Colonic mucosa (tissue), 4 donors: ENCODE data around the gene TTC22. TPM values are rescaled to one million over a fixed set of nuclear protein-coding genes. Genes with fewer than 3 reads are reported as not detected.

Experiments
- DNase-seq: peaks from one replicate; pipeline ENCODE4 v3.0.0-alpha.2; 2020
- H3K27ac ChIP-seq: fragments of 200-600 bp; one replicate; pipeline ENCODE4 v1.8.0; 2021
- H3K27me3 ChIP-seq: fragments of 200-600 bp; one replicate; pipeline ENCODE4 v1.8.0; 2021
- H3K36me3 ChIP-seq: fragments of 200-600 bp; one replicate; pipeline ENCODE4 v1.8.0; 2021
- H3K4me1 ChIP-seq: fragments of 200-600 bp; one replicate; pipeline ENCODE4 v1.8.0; 2021; ENCODE audit warnings: mild to moderate bottlenecking
- H3K4me3 ChIP-seq: fragments of 200-600 bp; one replicate; pipeline ENCODE4 v1.8.0; 2021
- H3K9ac ChIP-seq, 2 donors: one replicate each; pipeline ENCODE4 v1.7.0; 2013; ENCODE audit warnings: control low read depth in 2 of 2, low read depth in 2 of 2, low read length in 2 of 2
- H3K9me3 ChIP-seq: fragments of 200-600 bp; one replicate; pipeline ENCODE4 v1.8.0; 2021
- CTCF ChIP-seq: fragments of 200-600 bp; IDR thresholded peaks from one replicate; pipeline ENCODE4 v1.8.0; 2022; ENCODE audit warnings: antibody characterized with exemption, mild to moderate bottlenecking
- intact Hi-C: fragments of 100-400 bp; cut with DNase I; formaldehyde crosslinking; loops from one replicate; pipeline ENCODE4 v1.14.1; 2022
- total RNA-seq, 2 donors: library from RNA; stranded (reverse); fragmentation: NEBNext Ultra II Directional in 1 of 2; extraction: Animal tissue kit (Norgen Biotek cat#: 25700) in 1 of 2; gene quantifications; one replicate each; pipeline ENCODE4 v1.2.1, GENCODE V29; 2021
- donor health status: healthy.
- donor health status: DM: no; HTN: no; CAD: no.
- donor health status: DM: no; HTN: no; CAD: no.

The TTC22 gene
- total RNA-seq, 2 donors from 2014 or later = 52.4 to 80.6 TPM

GRCh38 chr1:54745274-54745673 is 55.8 kb downstream of the TTC22 start:
- H3K4me3 ChIP-seq = no peak overlapping the region
- H3K27ac ChIP-seq = no peak overlapping the region
- no peaks in the 10 kb centered on the region for H3K36me3 ChIP-seq
- DNase-seq = no peak
- intact Hi-C loops = no loop called here
- no peaks in the 10 kb centered on the region for H3K9me3 ChIP-seq
- TF ChIP-seq CTCF = no peak
- no peak overlapping the region for H3K9ac ChIP-seq
- no peaks in the 10 kb centered on the region for H3K27me3 ChIP-seq
- H3K4me1 ChIP-seq = no peaks in the 10 kb centered on the region

- Histone ChIP-seq H3K27me3 (no peaks in the 10 kb centered on the region), H3K9ac (no peak overlapping the region), H3K27ac (no peak overlapping the region), H3K4me1 (no peaks in the 10 kb centered on the region), H3K4me3 (no peak overlapping the region), H3K36me3 (no peaks in the 10 kb centered on the region), H3K9me3 (no peaks in the 10 kb centered on the region)
- DNase-seq = no peak
- TF ChIP-seq CTCF = no peak
- intact Hi-C loops = no loop called here
Observed at GRCh38 chr1:54744696-54745095, 56.4 kb downstream of the TTC22 start.

- TF ChIP-seq CTCF = no peak
- H3K4me1 ChIP-seq = no peaks in the 10 kb centered on the region
- no peak overlapping the region for H3K27ac ChIP-seq
- no peaks in the 10 kb centered on the region for H3K36me3 ChIP-seq
- DNase-seq = no peak
- no peak overlapping the region for H3K4me3 ChIP-seq
- H3K27me3 ChIP-seq = no peaks in the 10 kb centered on the region
- intact Hi-C loops = no loop called here
- no peaks in the 10 kb centered on the region for H3K9me3 ChIP-seq
- no peak overlapping the region for H3K9ac ChIP-seq
Observed at GRCh38 chr1:54743416-54744226, 57.5 kb downstream of the TTC22 start.

GRCh38 chr1:54742282-54742681 is 58.8 kb downstream of the TTC22 start:
- no peak for TF ChIP-seq CTCF
- Histone ChIP-seq H3K4me3 (no peak overlapping the region), H3K27ac (no peak overlapping the region), H3K9ac (no peak overlapping the region), H3K9me3 (no peaks in the 10 kb centered on the region), H3K36me3 (no peaks in the 10 kb centered on the region), H3K27me3 (no peaks in the 10 kb centered on the region), H3K4me1 (no peaks in the 10 kb centered on the region)
- intact Hi-C loops = no loop called here
- DNase-seq = no peak

GRCh38 chr1:54741531-54741930 is 59.6 kb downstream of the TTC22 start:
- no peaks in the 10 kb centered on the region for H3K36me3 ChIP-seq
- H3K9me3 ChIP-seq = no peaks in the 10 kb centered on the region
- no peak overlapping the region for H3K9ac ChIP-seq

More at GRCh38 chr1:54741531-54741930, 59.6 kb downstream of the TTC22 start:
- Histone ChIP-seq H3K27me3 (no peaks in the 10 kb centered on the region), H3K4me3 (no peak overlapping the region), H3K27ac (no peak overlapping the region), H3K4me1 (no peaks in the 10 kb centered on the region)
- no peak for DNase-seq
- no peak for TF ChIP-seq CTCF
- intact Hi-C loops = no loop called here
